T-cell (primary cell): ENCODE measurements around the gene CRB1. TPM values are rescaled to one million over a fixed set of nuclear protein-coding genes. Genes with fewer than 3 reads are reported as not detected.

Experiments used
- ATAC-seq, 4 experiments: fragments of 200-7000 bp in 3 of 4; fragments of 150-1000 bp in 1 of 4; cut with Tn5 transposase; replicated peaks in 1 of 4; 1 replicate in 3 of 4; 2 replicates in 1 of 4; pipeline ENCODE4 v1.10.0; 2021; ENCODE audit warnings: moderate library complexity in 3 of 4, mild to moderate bottlenecking in 2 of 4, moderate number of reproducible peaks in 1 of 4
- CTCF ChIA-PET, 2 donors: fragments of 300-600 bp; sonication (Branson Sonifier 250); formaldehyde crosslinking; loops; one replicate each; lab custom pipeline; 2022; ENCODE audit warnings: antibody characterized with exemption in 2 of 2; lab: Charles Lee
- POLR2A ChIA-PET, 2 donors: fragments of 300-600 bp; sonication (Branson Sonifier 250); formaldehyde crosslinking; loops; one replicate each; lab custom pipeline; 2022; ENCODE audit warnings: antibody characterized with exemption in 2 of 2; lab: Charles Lee
- DNase-seq, 35 experiments: peaks; one replicate each; pipeline versions ENCODE4 v3.0.0 to v3.0.0-alpha.2; 2013 to 2023
- H3K27ac ChIP-seq: one replicate; pipeline ENCODE4 v1.5.1; 2013; ENCODE audit warnings: low read length
- H3K27me3 ChIP-seq, 2 experiments: replicated peaks in 1 of 2; 1 replicate in 1 of 2; 2 replicates in 1 of 2; pipeline versions ENCODE4 v1.6.1 to v1.7.0; 2013; ENCODE audit warnings: low read length in 1 of 2, mixed read lengths in 1 of 2; ENCODE audit not compliant: control insufficient read depth in 2 of 2, insufficient read depth in 2 of 2; ENCODE audit errors: extremely low read depth in 1 of 2
- H3K36me3 ChIP-seq, 2 donors: 1 replicate in 1 of 2; 2 replicates in 1 of 2; pipeline versions ENCODE4 v1.6.1 to v1.7.0; 2013; ENCODE audit warnings: low read length in 1 of 2; ENCODE audit not compliant: control insufficient read depth in 2 of 2, insufficient read depth in 1 of 2; ENCODE audit errors: extremely low read depth in 1 of 2
- H3K4me1 ChIP-seq, 2 experiments: 1 replicate in 1 of 2; 2 replicates in 1 of 2; pipeline versions ENCODE4 v1.6.1 to v1.7.0; 2013; ENCODE audit warnings: low read length in 2 of 2, mixed read lengths in 1 of 2; ENCODE audit not compliant: insufficient read depth in 2 of 2, control insufficient read depth in 1 of 2; ENCODE audit errors: extremely low read depth in 1 of 2
- H3K4me3 ChIP-seq, 2 donors: 1 replicate in 1 of 2; 2 replicates in 1 of 2; pipeline versions ENCODE4 v1.5.1 to v1.7.0; 2013; ENCODE audit warnings: mild to moderate bottlenecking in 2 of 2, low read length in 1 of 2, moderate library complexity in 1 of 2; ENCODE audit not compliant: control insufficient read depth in 1 of 2; ENCODE audit errors: extremely low read depth in 1 of 2
- H3K9me3 ChIP-seq: 2 replicates; pipeline ENCODE4 v1.7.0; 2013
- H3K27ac Mint-ChIP-seq, 2 donors: one replicate each; pipeline ENCODE4 v1.8.0; 2020 to 2021; ENCODE audit warnings: mild to moderate bottlenecking in 2 of 2, mixed read lengths in 2 of 2
- H3K27me3 Mint-ChIP-seq, 2 donors: one replicate each; pipeline ENCODE4 v1.8.0; 2021 to 2022; ENCODE audit warnings: mixed read lengths in 2 of 2
- H3K36me3 Mint-ChIP-seq: one replicate; pipeline ENCODE4 v1.8.0; 2021; ENCODE audit warnings: mixed read lengths
- H3K4me1 Mint-ChIP-seq, 3 donors: one replicate each; pipeline ENCODE4 v1.8.0; 2020 to 2022; ENCODE audit warnings: mixed read lengths in 3 of 3, mild to moderate bottlenecking in 1 of 3
- H3K4me3 Mint-ChIP-seq, 3 donors: one replicate each; pipeline ENCODE4 v1.8.0; 2020 to 2022; ENCODE audit warnings: mild to moderate bottlenecking in 3 of 3, mixed read lengths in 3 of 3, moderate library complexity in 3 of 3
- H3K9me3 Mint-ChIP-seq, 3 donors: one replicate each; pipeline ENCODE4 v1.8.0; 2020 to 2022; ENCODE audit warnings: mixed read lengths in 3 of 3
- WGBS: methylation state at CpG from one replicate; pipeline ENCODE4 v1.1.5; 2013; ENCODE audit warnings: missing lambda C conversion rate; ENCODE audit not compliant: insufficient coverage; 5-methylcytosine and 5-hydroxymethylcytosine counted together
- total RNA-seq, 35 experiments: library from RNA in 6 of 35; stranded (reverse) in 6 of 35; fragments of 120-200 nt in 1 of 35; gene quantifications; one replicate each; pipeline versions ENCODE4 v1.2.1 to v1.2.4 and lab custom pipeline; 2013 to 2026

The CRB1 gene
- total RNA-seq, 5 donors from 2014 or later (not counting 1 experiment from before 2014, with no cell fraction given), result 0.09 to 0.47 (median 0.33) TPM

- H3K9me3 Mint-ChIP-seq, result no peaks in the 10 kb centered on the region
- H3K27ac ChIP-seq, result no peak overlapping the region
- H3K9me3 ChIP-seq, result no peaks in the 10 kb centered on the region
- ATAC-seq (no peak), DNase-seq (no peak)
- ChIA-PET POLR2A (no interaction called here), CTCF (interaction anchor here in 1 of 2 donors (0.6 kb wide), 1 partner anchor 413 kb away, joined by 5 read pairs; no protein-coding TSS in a partner anchor)
- H3K36me3 ChIP-seq, result no peaks in the 10 kb centered on the region
- 25% methylated on average over 1 of the region's 2 CpGs for WGBS
- H3K27me3 Mint-ChIP-seq, result peaks cover 0 to 3% of the 10 kb centered on the region in 2 donors
- no peaks in the 10 kb centered on the region for H3K36me3 Mint-ChIP-seq
- H3K4me1 ChIP-seq, result no peaks in the 10 kb centered on the region
- H3K27ac Mint-ChIP-seq, result no peak overlapping the region
- H3K4me3 Mint-ChIP-seq, result no peak overlapping the region
- no peak overlapping the region for H3K4me3 ChIP-seq
- H3K4me1 Mint-ChIP-seq, result no peaks in the 10 kb centered on the region
- no peaks in the 10 kb centered on the region for H3K27me3 ChIP-seq
Measured at GRCh38 chr1:197305925-197306324, 37.9 kb downstream of the CRB1 start.

- H3K4me1 Mint-ChIP-seq, result no peaks in the 10 kb centered on the region
- ATAC-seq, result no peak
- no peak overlapping the region for H3K27ac Mint-ChIP-seq
- POLR2A ChIA-PET, result no interaction called here
- CTCF ChIA-PET, result no interaction called here
- H3K9me3 Mint-ChIP-seq, result no peaks in the 10 kb centered on the region
- no peak overlapping the region for H3K4me3 Mint-ChIP-seq
- no peaks in the 10 kb centered on the region for H3K9me3 ChIP-seq
- no peaks in the 10 kb centered on the region for H3K4me1 ChIP-seq
- no peaks in the 10 kb centered on the region for H3K36me3 ChIP-seq
- no peaks in the 10 kb centered on the region for H3K27me3 ChIP-seq
- no peak overlapping the region for H3K27ac ChIP-seq
- peaks cover 0 to 2% of the 10 kb centered on the region in 2 donors for H3K27me3 Mint-ChIP-seq
- DNase-seq, result no peak
- WGBS, result no CpG with 5 or more reads among the region's 2 CpGs
- H3K4me3 ChIP-seq, result no peak overlapping the region
- H3K36me3 Mint-ChIP-seq, result no peaks in the 10 kb centered on the region
Measured at GRCh38 chr1:197306381-197307062, 38.5 kb downstream of the CRB1 start.

- ATAC-seq (no peak), DNase-seq (no peak)
- ChIA-PET CTCF (no interaction called here), POLR2A (no interaction called here)
- Histone ChIP-seq H3K27me3 (peaks cover 0 to under 1% of the 10 kb centered on the region in 2 experiments), H3K4me1 (no peaks in the 10 kb centered on the region), H3K4me3 (no peak overlapping the region), H3K27ac (no peak overlapping the region), H3K36me3 (no peaks in the 10 kb centered on the region), H3K9me3 (no peaks in the 10 kb centered on the region)
- Mint-ChIP-seq H3K27ac (no peak overlapping the region), H3K36me3 (no peaks in the 10 kb centered on the region), H3K4me3 (no peak overlapping the region), H3K4me1 (no peaks in the 10 kb centered on the region), H3K27me3 (no peaks in the 10 kb centered on the region), H3K9me3 (no peaks in the 10 kb centered on the region)
Measured at GRCh38 chr1:197307136-197307535, 39.1 kb downstream of the CRB1 start.

GRCh38 chr1:197307551-197307950 is 39.5 kb downstream of the CRB1 start:
- H3K4me1 ChIP-seq, result no peaks in the 10 kb centered on the region
- no peaks in the 10 kb centered on the region for H3K36me3 ChIP-seq
- Mint-ChIP-seq H3K36me3 (no peaks in the 10 kb centered on the region), H3K27ac (no peak overlapping the region), H3K9me3 (no peaks in the 10 kb centered on the region), H3K4me3 (no peak overlapping the region), H3K27me3 (no peaks in the 10 kb centered on the region), H3K4me1 (no peaks in the 10 kb centered on the region)
- H3K27me3 ChIP-seq, result peaks cover 0 to 2% of the 10 kb centered on the region in 2 experiments
- WGBS, result 86% methylated on average over 1 of the region's 3 CpGs
- H3K27ac ChIP-seq, result no peak overlapping the region
- no peak overlapping the region for H3K4me3 ChIP-seq
- DNase-seq (no peak), ATAC-seq (no peak)
- ChIA-PET CTCF (no interaction called here), POLR2A (interaction anchor here in 1 of 2 donors (0.5 kb wide), 1 partner anchor 356 kb away, joined by 3 read pairs; no protein-coding TSS in a partner anchor)
- H3K9me3 ChIP-seq, result no peaks in the 10 kb centered on the region

GRCh38 chr1:197311081-197311480 is 43.0 kb downstream of the CRB1 start:
- Mint-ChIP-seq H3K27ac (no peak overlapping the region), H3K36me3 (no peaks in the 10 kb centered on the region), H3K4me1 (no peaks in the 10 kb centered on the region), H3K4me3 (no peak overlapping the region), H3K9me3 (no peaks in the 10 kb centered on the region), H3K27me3 (peaks cover 0 to 2% of the 10 kb centered on the region in 2 donors)
- no CpG with 5 or more reads among the region's 4 CpGs for WGBS
- ChIA-PET CTCF (no interaction called here), POLR2A (no interaction called here)
- Histone ChIP-seq H3K36me3 (no peaks in the 10 kb centered on the region), H3K27me3 (peaks cover 0 to 2% of the 10 kb centered on the region in 2 experiments), H3K4me3 (no peak overlapping the region), H3K9me3 (no peaks in the 10 kb centered on the region), H3K4me1 (no peaks in the 10 kb centered on the region), H3K27ac (no peak overlapping the region)
- ATAC-seq (no peak), DNase-seq (no peak)

GRCh38 chr1:197312163-197312562 is 44.1 kb downstream of the CRB1 start:
- H3K9me3 ChIP-seq, result no peaks in the 10 kb centered on the region
- 53% methylated on average over 2 of the region's 5 CpGs for WGBS
- DNase-seq (no peak), ATAC-seq (no peak)
- H3K27ac ChIP-seq, result no peak overlapping the region
- H3K4me3 Mint-ChIP-seq, result no peak overlapping the region
- peaks cover 0 to 2% of the 10 kb centered on the region in 2 experiments for H3K27me3 ChIP-seq
- no peaks in the 10 kb centered on the region for H3K36me3 Mint-ChIP-seq
- H3K4me1 Mint-ChIP-seq, result no peaks in the 10 kb centered on the region
- CTCF ChIA-PET, result no interaction called here
- H3K36me3 ChIP-seq, result no peaks in the 10 kb centered on the region
- H3K4me3 ChIP-seq, result no peak overlapping the region
- no peaks in the 10 kb centered on the region for H3K4me1 ChIP-seq
- H3K9me3 Mint-ChIP-seq, result no peaks in the 10 kb centered on the region
- no peak overlapping the region for H3K27ac Mint-ChIP-seq
- POLR2A ChIA-PET, result no interaction called here
- peaks cover 0 to 2% of the 10 kb centered on the region in 2 donors for H3K27me3 Mint-ChIP-seq
